H54 (cell line): Measurements from ENCODE around the gene PCSK5.
"Not testable (repeated sequence)": the region's sequence is repeated elsewhere in the genome, so short reads cannot be mapped to it uniquely, and the experiment has no call there.

Source experiments
- DNase-seq: peaks from one replicate; pipeline ENCODE4 v3.0.0; 2011; ENCODE audit warnings: low spot score, mixed read lengths; ENCODE audit not compliant: insufficient read length
- FAIRE-seq: peaks from 3 replicates; lab custom pipeline; 2011; peaks lifted over from hg19 to GRCh38; lab: Jason Lieb, UNC
- POLR2A ChIP-seq: IDR thresholded peaks from 2 replicates; pipeline ENCODE4 v1.6.1; 2011; ENCODE audit warnings: low read depth, mild to moderate bottlenecking, low read length

Gene PCSK5

DNA sequence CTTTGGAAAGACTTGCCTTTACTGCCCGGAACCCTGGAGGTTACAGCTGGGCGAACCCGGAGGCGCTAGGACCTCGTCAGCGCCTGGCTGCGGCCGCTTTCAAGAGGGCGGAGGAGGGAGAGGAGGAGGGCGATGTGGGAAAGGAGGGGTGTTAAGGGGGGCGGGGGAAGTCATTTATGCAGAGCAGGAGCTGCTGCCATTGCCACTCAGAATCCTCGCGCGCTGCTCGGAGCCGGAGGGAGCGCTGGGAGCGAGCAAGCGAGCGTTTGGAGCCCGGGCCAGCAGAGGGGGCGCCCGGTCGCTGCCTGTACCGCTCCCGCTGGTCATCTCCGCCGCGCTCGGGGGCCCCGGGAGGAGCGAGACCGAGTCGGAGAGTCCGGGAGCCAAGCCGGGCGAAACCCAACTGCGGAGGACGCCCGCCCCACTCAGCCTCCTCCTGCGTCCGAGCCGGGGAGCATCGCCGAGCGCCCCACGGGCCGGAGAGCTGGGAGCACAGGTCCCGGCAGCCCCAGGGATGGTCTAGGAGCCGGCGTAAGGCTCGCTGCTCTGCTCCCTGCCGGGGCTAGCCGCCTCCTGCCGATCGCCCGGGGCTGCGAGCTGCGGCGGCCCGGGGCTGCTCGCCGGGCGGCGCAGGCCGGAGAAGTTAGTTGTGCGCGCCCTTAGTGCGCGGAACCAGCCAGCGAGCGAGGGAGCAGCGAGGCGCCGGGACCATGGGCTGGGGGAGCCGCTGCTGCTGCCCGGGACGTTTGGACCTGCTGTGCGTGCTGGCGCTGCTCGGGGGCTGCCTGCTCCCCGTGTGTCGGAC lies at the start of gene PCSK5:
PCSK5 (plus strand) TSS at position 202 of the 805 bp plus-strand sequence; CDS start at position 711, 509 bp downstream.
- peak; percentile 88 for DNase-seq
- FAIRE-seq, result peak; percentile 62
- peak; percentile 84 for TF ChIP-seq POLR2A

DNA sequence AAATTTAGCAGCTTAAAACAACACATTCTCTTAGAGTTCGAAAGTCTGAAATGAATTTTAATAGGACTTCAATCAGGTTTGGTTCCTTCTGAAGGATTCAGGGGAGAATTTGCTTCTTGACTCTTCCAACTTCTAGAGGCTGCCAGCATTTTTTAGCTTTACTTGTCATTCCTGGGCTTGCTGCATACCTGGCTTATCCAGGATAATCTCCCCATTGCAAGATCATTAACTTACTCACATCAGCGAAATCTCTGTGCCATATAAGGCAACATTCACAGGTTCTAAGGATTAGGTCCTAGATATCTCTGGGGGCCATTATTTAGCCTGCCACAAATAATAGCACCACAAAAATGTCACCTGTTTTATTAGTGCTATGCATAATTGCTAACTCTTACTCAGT lies 46.2 kb upstream of the PCSK5 start:
- no peak for DNase-seq
- TF ChIP-seq POLR2A, result no peak
- no peak for FAIRE-seq

- TF ChIP-seq POLR2A, result no peak
- FAIRE-seq, result no peak
These were observed 44.7 kb upstream of the PCSK5 start for GRCh38 chr9:75845806-75846205.

DNA sequence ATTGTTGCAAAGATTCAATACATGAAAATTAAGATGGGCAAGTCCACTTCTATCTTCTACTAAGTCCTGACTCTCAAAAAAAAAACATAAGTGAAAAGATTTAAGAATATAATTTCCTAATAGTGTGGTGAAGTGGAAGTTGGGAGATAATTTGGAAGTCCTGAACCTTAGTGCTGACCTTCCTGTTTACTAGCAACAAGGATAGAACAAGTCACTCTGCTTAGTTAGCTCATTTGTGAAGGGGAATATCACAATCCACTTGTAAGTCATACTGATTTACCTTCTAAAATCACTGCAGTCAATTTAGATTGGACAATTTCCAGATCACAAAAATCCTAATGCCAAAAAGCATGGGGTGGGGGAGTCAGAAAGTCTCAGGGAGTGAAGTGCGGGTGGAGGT lies 43.4 kb upstream of the PCSK5 start:
- FAIRE-seq (no peak), DNase-seq (no peak)
- no peak for TF ChIP-seq POLR2A

More at GRCh38 chr9:75845806-75846205, 44.7 kb upstream of the PCSK5 start:
- DNase-seq, result no peak

DNA sequence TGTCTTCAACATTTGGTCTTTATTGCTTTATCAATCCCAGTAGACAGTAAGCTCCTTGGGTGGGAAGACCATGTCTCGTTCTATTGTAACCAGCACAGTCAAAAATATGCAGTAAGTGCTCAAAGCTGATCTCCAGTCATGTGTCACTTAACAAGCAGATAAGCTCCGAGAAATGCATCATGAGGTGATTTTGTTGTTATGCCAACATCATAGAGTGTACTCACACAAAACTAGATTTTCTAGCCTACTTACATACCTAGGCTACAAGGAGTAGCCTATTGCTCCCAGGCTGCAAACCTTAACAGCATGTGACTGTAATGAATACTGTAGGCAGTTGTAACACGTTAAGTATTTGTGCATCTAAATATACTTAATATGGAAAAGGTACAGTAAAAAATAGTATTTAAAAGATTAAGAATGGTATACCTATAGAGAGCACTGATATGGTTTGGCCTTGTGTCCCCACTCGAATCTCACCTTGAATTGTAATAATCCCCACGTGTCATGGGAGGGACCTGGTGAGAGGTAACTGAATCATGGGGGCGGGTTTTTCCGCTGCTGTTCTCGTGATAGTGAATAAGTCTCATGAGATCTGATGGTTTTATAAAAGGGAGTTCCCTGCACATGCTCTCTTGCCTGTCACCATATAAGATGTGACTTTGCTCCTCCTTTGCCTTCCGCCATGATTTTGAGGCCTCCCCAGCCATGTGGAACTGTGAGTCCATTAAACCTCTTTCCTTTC lies 39.8 kb upstream of the PCSK5 start:
- DNase-seq (no peak), FAIRE-seq (no peak)
- no peak for TF ChIP-seq POLR2A

DNA sequence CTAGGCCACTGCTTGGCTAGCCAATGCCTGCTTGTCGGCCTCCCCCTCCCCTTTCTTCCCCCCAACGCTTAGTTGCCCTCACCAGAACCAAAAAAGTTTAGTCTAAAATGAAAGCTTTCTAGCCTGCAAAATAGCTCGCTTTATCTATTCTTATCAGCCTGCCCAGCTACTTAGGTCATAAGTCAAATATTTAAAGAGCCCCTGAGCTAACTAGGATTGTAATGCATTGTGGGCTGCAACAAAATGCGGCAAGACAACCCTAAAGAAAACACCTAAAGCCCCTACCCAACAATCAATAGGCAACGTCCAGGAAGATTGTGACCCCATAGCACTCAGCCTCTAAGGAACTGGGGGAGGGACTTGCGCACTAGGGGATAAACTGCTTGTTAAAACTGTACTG lies 38.6 kb upstream of the PCSK5 start:
- no peak for TF ChIP-seq POLR2A
- FAIRE-seq (no peak), DNase-seq (no peak)

DNA sequence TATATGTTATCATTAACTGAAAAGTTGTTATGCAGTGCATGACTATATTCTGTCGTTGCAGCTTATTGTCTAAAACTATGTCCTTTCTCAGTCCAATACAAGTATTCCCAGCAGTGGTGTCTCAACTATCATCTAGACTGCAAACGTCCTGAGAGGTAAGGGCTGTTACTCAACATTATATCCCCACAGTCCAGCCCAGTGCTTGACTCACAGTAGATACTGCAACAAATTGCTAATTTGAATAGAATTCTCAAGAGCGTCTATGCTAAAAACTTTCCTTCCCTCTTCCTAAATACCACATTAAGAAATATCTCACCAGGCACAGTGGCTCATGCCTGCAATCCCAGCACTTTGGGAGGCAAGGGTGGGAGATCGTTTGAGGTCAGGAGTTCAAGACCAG lies 37.7 kb upstream of the PCSK5 start:
- FAIRE-seq (no peak), DNase-seq (no peak)
- TF ChIP-seq POLR2A, result no peak

DNA sequence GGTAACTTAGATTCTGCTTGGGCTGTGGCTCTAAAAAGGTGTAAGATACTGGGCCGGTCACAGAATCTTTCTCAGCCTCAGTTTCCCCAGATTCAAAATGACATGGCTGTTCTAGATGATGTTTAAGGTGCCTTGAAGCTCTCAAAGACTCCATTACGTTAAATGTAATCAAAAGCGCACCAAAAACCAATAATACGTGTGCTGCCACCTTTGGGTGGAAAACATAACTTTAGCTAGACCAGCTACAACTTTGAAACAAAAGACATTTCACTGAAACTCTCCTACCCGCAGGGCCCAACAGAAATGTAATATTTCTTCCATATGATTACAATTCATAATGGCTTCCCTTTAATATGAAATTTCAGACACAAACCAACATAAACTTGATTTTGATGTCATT lies 35.0 kb upstream of the PCSK5 start:
- FAIRE-seq, result peak; percentile 41
- no peak for DNase-seq
- no peak for TF ChIP-seq POLR2A

DNA sequence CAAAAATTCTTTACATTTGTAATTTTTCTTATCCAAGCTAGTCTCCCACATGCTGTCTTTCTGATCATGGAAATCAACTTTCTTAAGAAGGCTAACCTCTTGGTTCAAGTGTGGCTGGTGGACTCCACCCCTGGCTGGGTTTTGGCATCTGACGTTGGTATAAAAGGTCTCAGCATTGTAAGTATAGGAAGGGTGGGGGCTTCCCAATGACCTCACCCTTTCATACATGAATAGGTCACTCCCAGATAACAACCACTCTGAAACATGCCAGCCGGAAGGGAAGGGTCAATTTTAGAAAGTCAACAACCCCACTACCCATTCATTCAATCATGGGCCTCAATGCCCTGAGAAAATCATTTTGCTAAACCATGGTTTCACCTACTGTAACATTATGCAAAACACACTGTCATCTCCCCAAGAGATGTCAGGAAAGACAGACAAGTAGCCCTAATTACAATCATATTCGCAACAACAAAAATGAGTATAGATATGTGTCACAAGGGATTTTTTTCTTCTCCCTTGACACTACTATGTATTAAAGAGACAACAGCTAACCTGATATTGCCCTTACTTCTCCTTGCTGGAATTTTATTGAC lies 31.9 kb upstream of the PCSK5 start:
- DNase-seq (no peak), FAIRE-seq (peak; percentile 33)
- TF ChIP-seq POLR2A, result no peak

DNA sequence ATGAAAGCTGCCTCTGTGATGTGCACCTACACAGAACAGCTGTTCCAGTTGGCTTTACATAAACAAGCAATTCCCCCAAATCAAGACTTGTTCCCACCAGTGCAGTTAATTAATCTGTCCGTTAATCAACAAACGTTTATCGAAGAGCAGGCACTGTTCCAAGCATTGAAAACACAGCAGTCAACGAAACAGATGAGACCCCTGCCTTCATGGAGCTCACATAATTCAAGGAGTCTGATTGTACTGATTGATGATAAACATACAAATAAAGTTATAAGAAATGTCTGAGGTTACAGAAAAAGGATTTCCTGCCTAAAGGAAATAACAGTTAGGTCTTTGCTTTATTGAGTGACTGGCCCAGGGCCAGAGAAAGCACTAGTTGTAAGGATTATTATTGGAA lies 26.2 kb upstream of the PCSK5 start:
- no peak for TF ChIP-seq POLR2A
- DNase-seq, result no peak
- no peak for FAIRE-seq

- TF ChIP-seq POLR2A, result no peak
- DNase-seq, result peak; percentile 12
- peak; percentile 67 for FAIRE-seq
These were observed 24.1 kb upstream of the PCSK5 start for GRCh38 chr9:75866273-75866871.

DNA sequence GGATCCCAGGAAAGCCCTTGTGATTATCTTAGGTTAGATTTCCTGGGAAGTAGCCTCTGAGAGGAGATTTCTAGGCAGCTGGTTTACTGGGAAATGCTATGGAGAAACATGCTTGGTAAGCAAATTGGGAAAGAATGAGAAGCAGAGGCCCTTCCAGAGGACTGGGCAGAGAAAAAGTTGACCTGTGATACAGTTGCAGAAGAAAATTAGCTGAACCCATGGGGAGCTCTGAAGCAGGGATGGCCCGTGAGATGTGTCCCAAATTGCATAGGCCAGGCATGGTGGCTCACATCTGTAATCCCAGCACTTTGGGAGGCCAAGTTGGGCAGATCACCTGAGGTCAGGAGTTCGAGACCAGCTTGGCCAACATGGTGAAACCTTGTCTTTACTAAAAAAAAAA lies 21.9 kb upstream of the PCSK5 start:
- DNase-seq, FAIRE-seq: not testable (repeated sequence)

DNA sequence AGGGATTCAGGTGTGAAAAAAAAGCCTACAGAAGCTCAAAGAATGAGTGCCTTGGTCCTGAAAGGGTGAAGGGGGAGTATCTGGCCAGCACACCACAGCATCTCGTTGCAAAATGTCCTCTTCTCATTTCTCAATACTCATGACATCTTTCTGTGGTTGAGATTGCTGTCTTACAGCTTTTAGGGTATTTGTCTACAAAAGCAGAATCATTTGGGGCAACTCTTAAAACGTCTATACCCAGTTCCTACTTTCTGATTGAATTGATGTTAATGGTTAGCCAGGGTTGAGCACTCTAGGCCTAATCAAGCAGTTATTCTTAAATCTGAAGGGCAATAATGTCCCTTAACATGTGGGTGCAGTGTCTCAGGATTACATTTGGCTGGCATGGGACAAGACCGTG lies 21.2 kb upstream of the PCSK5 start:
- no peak for DNase-seq
- TF ChIP-seq POLR2A, result no peak
- no peak for FAIRE-seq

DNA sequence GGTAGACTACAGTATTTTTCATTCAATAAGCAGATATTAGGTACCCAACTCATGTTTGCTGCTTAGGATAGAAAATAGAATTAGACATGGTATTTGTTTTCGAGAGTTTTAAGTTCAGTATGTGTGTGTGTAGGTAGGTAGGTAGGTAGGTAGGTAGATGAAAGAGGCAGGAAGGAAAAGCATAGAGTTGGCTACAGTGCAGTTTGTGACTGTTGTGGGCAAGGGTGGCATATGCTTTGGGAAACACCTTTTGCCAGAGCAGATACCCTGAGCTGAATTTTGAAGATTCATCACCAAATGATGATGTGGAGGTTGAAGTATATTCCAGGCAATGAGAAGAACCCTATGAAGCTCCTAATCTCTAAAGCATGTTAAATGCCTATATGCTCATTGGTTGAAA lies 20.0 kb upstream of the PCSK5 start:
- no peak for FAIRE-seq
- DNase-seq, result no peak
- TF ChIP-seq POLR2A, result no peak
